CD4-positive, alpha-beta T cell treated with Interleukin-17A for 4 hours (primary cell): Measurements from ENCODE around the gene FHIT.

ENCODE experiments used
- DNase-seq: peaks from one replicate; pipeline ENCODE4 v3.0.0-alpha.2; 2020; ENCODE audit warnings: mixed read lengths

Gene FHIT

GRCh38 chr3:60983906-60984305, 267.3 kb downstream of the FHIT start:
- DNase-seq: no peak

- DNase-seq: no peak
Measured at GRCh38 chr3:60980342-60980692, 270.9 kb downstream of the FHIT start.

GRCh38 chr3:60979461-60980341, 271.6 kb downstream of the FHIT start:
- no peak for DNase-seq

DNA sequence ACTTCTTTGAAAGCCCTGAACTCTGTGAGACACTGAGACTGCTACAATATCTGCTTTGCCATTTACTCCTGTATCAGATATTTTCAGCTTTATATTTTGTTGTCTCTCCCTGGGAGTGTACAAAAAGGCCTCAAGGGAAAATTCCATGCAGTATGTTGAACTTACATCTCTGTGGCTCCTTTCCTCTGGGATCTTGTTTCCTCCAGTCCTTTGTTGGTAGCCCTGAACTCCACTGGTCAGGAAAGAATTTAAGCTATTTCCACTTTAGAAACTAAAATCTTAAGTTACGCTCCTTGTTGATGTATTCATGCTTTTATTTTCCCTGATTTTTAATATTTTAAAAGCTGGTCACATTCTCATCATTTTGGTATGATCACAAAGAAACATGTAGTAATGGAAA, 277.9 kb downstream of the FHIT start:
- no peak for DNase-seq

GRCh38 chr3:60972599-60972998, 278.7 kb downstream of the FHIT start:
- DNase-seq: no peak

DNA sequence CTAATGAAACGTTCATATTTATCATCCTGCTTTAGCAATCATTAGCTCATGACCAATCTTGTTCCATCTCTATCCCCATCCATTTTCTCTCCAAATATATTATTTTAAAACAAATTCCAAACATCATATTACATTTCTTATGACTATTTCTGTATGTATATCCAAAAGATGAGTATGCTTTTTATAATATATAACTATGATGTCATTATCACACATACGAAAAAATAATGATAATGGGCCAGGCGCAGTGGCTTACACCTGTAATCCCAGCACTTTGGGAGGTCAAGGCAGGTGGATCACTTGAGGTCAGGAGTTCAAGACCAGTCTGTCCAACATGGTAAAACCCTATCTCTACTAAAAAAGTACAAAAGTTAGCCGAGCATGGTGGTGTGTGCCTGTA, 280.4 kb downstream of the FHIT start:
- DNase-seq: no peak

- DNase-seq: no peak
Measured at GRCh38 chr3:60967141-60967540, 284.1 kb downstream of the FHIT start.

GRCh38 chr3:60957541-60957940, 293.7 kb downstream of the FHIT start:
- no peak for DNase-seq

DNA sequence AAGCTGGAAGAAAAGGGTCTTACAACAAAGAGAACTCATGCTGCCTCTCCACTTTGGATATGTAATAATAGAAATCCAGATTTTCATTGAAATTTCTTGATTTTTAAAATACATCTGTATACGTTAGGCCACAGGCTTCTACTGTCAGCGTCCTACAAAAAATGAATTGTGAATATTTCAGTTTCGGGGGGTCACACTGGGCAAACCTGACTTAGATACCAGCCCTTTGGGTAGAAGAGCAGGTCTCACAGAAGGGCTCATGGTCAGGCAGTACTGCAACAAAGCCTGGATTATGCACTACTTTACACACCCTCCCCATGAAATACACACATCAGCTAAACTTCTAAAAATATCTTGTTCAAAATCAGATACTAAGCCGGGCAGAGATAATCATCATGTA, 294.5 kb downstream of the FHIT start:
- DNase-seq: no peak

DNA sequence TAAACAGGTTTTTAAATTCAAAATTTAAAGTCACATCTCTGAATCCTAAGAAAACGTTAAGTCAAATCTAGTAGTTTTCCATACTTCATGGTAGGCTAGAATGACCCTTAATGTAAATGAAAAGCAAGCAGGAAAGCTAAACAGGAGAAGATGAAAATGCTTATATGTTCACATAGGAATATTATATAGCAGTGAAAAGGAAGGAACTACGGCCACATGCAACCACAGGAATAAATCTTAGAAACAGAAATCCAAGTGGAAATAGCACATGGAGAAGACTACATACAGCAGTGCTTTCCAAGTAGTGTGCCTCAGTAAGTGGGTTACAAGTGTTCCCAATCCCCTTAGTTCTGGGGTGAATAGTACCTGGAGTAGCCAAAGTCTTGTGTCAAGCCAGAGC, 296.2 kb downstream of the FHIT start:
- DNase-seq: no peak

- no peak for DNase-seq
Measured at GRCh38 chr3:60954048-60954447, 297.2 kb downstream of the FHIT start.

GRCh38 chr3:60953351-60953750, 297.9 kb downstream of the FHIT start:
- no peak for DNase-seq

GRCh38 chr3:60952055-60952454, 299.2 kb downstream of the FHIT start:
- DNase-seq: no peak

DNA sequence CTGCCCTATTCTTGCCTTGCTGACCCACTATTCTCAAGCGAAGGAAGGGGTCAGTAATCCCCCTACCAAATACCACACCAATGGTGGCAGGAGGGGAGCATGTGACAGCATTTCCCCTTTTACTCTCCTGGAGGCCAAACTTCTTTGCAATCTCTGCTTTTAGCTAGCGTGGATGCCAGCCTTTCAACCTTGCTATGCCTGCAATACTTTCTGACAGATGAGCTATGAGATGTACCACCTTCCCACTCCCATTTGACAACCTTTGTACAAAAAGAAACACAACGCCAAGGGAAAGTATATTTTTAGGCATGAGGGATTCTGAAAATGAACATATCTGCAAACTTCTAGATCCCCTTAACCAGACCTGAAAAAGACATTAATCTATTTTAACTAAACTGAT, 302.1 kb downstream of the FHIT start:
- DNase-seq: no peak

- DNase-seq: no peak
Measured at GRCh38 chr3:60948488-60948887, 302.8 kb downstream of the FHIT start.

DNA sequence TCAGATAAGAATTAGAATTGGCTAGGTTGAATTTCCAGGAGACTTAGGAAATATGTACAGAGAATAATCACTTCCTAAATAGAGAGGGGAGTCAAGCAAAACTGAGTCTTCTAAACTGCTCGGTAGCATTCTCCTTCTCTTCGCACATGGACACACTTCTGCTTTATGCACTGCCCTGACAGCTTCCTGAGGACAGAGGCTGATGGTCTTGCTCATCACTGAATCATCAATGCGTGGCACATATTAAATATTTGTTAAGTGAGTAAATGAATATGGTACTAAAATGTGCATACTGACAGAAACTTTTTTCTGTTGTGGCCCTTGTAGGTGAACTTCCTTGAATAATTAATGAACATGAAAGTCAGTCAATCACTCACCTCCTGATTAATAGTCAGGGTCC, 315.5 kb downstream of the FHIT start:
- DNase-seq: no peak

DNA sequence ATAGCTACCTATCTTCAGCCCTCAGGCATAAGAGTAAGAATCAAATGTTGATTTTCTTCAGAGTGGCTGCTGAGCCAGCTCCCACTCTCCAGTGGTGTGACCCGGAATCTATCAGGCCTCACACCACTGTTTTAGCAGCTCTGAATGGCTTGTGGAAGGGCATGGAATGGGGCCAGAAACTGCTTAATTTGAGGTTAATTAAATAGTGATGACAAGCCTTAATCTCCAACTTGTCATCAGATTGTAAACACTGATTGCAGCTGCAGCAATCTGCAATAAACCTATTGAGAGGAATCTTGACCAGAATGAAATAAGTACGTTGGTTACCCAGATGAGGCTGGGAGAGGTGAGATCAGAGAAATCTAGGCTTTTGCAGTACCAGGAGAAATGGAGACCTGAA, 317.4 kb downstream of the FHIT start:
- no peak for DNase-seq

- DNase-seq: no peak
Measured at GRCh38 chr3:60932643-60933042, 318.6 kb downstream of the FHIT start.

DNA sequence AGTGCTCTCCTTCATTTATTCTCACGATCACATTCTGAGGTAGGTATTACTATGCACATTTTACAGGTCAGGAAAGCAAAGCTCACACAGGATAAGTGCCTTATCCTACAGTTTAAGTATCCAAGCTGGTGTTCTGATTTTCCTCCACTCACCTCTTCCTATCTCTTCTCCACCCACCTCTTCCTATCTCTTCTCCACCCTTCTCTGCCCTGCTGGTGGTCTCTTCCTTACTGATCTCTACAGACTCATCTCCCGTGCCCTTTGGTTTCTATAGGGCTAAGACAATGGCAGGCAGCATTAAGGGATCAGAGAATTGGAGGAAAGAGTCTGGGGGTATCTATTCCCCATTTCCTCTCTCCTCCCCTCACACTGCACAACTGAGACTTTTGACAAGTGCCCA, 319.1 kb downstream of the FHIT start:
- DNase-seq: no peak

- DNase-seq: no peak
Measured at GRCh38 chr3:60931452-60931851, 319.8 kb downstream of the FHIT start.

DNA sequence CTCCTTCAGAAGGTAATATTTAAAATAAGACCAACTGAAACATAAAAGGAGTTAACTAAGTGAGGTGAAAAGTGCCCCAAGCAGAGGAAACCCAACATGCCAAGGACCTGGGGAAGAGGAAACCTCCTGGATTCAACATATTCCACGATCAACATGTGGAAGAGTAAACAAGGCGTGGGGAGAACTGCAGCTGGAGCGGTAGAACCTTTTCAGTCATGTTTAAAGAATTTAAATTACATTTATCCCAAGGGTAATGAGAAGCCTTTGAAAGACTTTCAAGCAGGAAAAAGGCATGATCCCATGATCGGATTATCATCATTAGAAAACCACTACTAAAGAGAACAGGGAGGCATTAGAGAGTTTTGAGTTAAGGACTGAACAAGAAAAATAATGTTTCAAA, 330.7 kb downstream of the FHIT start:
- DNase-seq: no peak

- no peak for DNase-seq
Measured at GRCh38 chr3:60919296-60919695, 332.0 kb downstream of the FHIT start.

DNA sequence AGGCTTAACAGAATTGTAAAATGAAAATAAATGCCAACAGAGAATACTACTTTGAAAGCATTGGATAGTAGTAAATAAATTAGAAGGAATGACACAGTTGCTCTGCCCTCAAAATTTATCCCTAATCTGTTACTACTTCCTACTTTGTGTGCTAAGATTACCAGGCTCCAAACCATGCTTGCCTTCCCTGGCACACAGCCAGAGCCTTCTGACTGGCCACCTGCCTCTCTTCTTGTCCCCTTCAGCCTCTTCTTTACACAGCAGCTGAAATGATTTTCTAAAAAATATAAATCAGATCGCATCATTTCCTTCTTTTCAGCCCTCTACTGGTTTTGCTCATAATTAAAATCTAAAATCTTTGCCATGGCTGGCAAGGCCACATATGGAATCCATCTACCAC, 334.1 kb downstream of the FHIT start:
- no peak for DNase-seq

DNA sequence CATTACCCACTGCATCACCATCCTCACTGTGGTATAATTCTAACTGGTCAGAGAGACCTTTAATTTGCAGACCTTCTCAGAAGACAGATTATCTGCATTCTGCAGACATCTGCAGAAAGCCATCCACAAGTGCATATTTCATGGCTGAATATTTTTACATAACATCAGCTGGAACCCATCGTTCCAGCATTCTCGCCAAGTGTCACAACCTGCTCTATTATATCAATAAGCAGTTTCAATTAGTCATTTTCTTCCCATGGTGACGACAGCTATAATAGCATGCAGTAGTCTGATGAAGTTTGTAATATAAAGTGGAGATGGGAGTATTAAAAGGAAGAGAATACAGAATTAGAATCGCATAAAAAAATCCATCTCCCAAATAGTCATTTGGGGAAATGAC, 334.7 kb downstream of the FHIT start:
- DNase-seq: no peak

DNA sequence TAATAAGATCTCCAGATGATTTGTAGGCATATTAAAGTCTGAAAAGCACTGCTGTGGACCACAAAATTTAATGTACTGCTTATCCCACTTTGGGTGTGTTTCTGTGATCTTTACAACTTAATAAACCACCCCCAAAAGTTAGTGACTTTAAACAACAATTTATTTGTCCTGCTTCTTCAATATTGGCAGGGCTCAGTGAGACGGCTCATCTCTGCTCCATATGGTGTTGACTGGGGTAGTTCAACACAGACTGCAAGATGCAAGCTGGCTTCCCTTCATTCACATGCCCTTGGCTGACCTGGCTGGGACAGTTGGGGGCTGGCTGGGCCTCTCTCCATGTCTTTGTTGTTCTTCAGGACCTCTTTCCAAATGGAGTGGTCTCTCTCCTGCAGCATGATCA, 337.8 kb downstream of the FHIT start:
- no peak for DNase-seq
